Measurements from ENCODE around the gene TAS2R30. TPM values are rescaled to one million over a fixed set of nuclear protein-coding genes. Genes with fewer than 3 reads are reported as not detected.

The TAS2R30 gene
- total RNA-seq, 1 donor from 2014 or later, result 1.9 TPM

DNA sequence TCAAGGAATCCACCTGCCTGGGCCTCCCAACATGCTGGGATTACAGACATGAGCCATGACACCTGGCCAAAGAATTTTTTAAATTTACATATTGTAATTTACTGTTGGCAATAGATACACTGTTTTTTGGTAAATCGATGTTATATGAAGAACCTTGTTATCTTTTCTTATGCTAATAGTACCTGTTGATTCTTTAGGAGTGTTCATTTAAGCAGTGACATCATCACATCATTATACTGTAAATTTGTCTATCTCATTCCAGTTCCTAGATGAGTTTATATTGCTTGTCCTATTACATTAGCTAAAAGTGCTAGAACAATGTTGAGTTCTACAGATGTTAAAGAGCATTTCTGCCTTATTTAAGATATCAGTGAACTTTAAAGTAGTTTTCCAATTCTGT, 13.0 kb upstream of the TAS2R30 start:
- no peak for DNase-seq (ENCODE audit: low read depth, low spot score)
- Mint-ChIP-seq H3K4me3 (no peak overlapping the region), H3K9me3 (peaks cover 12% of the 10 kb centered on the region), H3K36me3 (ENCODE audit: low read depth) (peaks cover 46% of the 10 kb centered on the region), H3K4me1 (no peaks in the 10 kb centered on the region), H3K27me3 (ENCODE audit: low read depth) (no peaks in the 10 kb centered on the region), H3K27ac (ENCODE audit: unreplicated experiment) (no peak overlapping the region)
- TF ChIP-seq, protein P1, sequence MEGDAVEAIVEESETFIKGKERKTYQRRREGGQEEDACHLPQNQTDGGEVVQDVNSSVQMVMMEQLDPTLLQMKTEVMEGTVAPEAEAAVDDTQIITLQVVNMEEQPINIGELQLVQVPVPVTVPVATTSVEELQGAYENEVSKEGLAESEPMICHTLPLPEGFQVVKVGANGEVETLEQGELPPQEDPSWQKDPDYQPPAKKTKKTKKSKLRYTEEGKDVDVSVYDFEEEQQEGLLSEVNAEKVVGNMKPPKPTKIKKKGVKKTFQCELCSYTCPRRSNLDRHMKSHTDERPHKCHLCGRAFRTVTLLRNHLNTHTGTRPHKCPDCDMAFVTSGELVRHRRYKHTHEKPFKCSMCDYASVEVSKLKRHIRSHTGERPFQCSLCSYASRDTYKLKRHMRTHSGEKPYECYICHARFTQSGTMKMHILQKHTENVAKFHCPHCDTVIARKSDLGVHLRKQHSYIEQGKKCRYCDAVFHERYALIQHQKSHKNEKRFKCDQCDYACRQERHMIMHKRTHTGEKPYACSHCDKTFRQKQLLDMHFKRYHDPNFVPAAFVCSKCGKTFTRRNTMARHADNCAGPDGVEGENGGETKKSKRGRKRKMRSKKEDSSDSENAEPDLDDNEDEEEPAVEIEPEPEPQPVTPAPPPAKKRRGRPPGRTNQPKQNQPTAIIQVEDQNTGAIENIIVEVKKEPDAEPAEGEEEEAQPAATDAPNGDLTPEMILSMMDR (conservative IDR thresholded peaks at IDR 0.05), result no peak

GRCh38 chr12:11144297-11144696, 9.9 kb upstream of the TAS2R30 start:
- Mint-ChIP-seq H3K4me3 (no peak overlapping the region), H3K9me3 (peaks cover 19% of the 10 kb centered on the region), H3K4me1 (no peaks in the 10 kb centered on the region), H3K36me3 (ENCODE audit: low read depth) (peaks cover 55% of the 10 kb centered on the region), H3K27ac (ENCODE audit: unreplicated experiment) (no peak overlapping the region), H3K27me3 (ENCODE audit: low read depth) (no peaks in the 10 kb centered on the region)
- TF ChIP-seq, protein P1 (conservative IDR thresholded peaks at IDR 0.05), result no peak
- DNase-seq (ENCODE audit: low read depth, low spot score), result no peak

DNA sequence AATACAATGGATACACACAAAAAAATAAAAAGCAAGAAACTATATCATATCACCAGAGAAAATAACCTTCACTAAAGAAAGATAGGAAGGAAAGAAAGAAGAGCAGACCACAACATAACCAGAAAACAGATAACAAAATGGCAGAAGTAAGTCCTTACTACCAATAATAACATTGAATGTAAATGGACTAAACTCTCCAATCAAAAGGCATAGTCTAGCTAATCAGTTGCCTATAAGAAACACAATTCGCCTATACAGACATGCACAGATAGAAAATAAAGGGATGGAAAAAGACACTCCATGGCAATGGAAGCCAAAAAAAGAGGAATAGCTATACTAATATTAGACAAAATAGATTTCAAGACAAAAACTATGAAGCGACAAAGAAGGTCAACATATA, 8.9 kb upstream of the TAS2R30 start:
- H3K4me1 Mint-ChIP-seq, result no peaks in the 10 kb centered on the region
- peaks cover 19% of the 10 kb centered on the region for H3K9me3 Mint-ChIP-seq
- TF ChIP-seq, protein P1 (conservative IDR thresholded peaks at IDR 0.05), result no peak
- H3K27me3 Mint-ChIP-seq (ENCODE audit: low read depth), result no peaks in the 10 kb centered on the region
- no peak overlapping the region for H3K4me3 Mint-ChIP-seq
- H3K27ac Mint-ChIP-seq (ENCODE audit: unreplicated experiment), result no peak overlapping the region
- H3K36me3 Mint-ChIP-seq (ENCODE audit: low read depth), result peaks cover 53% of the 10 kb centered on the region
- no peak for DNase-seq (ENCODE audit: low read depth, low spot score)

DNA sequence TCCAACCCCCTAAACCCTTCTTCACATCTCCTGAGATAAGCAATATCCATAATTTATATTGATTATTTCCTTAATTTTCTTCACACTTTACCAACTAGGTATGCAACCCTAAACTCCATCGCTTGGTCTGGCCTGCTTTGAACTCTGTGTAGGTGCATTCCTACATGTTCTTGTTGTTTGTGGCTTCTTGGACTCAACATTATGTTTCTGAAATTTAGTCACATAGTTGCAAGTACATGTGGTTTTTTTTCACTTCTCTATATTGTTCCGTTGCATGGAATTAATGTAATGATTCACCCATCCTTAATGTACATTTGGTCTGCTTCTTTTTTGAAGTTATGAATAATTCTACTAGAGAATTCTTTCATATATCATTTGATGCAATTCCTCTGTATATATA, 1.6 kb upstream of the TAS2R30 start:
- Mint-ChIP-seq H3K4me1 (peaks cover 12% of the 10 kb centered on the region), H3K4me3 (no peak overlapping the region), H3K36me3 (ENCODE audit: low read depth) (peaks cover 12% of the 10 kb centered on the region), H3K27me3 (ENCODE audit: low read depth) (no peaks in the 10 kb centered on the region), H3K27ac (ENCODE audit: unreplicated experiment) (no peak overlapping the region), H3K9me3 (peaks cover 3% of the 10 kb centered on the region)
- no peak for DNase-seq (ENCODE audit: low read depth, low spot score)
- TF ChIP-seq, protein P1 (conservative IDR thresholded peaks at IDR 0.05), result no peak

DNA sequence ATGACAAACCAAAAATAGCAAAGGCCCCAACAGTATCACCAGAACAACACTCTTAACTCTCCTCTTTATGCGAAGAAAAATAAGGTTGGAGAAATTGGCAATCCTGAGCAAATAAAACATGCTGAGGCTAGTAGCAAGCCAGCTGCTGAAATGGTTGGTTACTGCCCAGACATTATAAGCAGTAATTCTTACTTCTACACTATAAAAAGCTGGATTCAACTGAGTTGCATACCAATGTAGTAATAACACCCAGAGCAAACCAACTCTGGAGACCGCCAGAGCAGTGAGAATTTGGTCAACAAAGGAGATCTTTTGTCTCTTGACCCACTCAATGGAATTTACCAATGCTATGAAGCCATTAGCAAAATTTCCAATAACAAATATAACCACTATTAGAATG, 628 bp downstream of the TAS2R30 start:
- DNase-seq (ENCODE audit: low read depth, low spot score), result no peak
- H3K4me1 Mint-ChIP-seq, result peaks cover 12% of the 10 kb centered on the region
- no peak overlapping the region for H3K27ac Mint-ChIP-seq (ENCODE audit: unreplicated experiment)
- peaks cover 1% of the 10 kb centered on the region for H3K36me3 Mint-ChIP-seq (ENCODE audit: low read depth)
- H3K9me3 Mint-ChIP-seq, result no peaks in the 10 kb centered on the region
- no peak overlapping the region for H3K4me3 Mint-ChIP-seq
- no peaks in the 10 kb centered on the region for H3K27me3 Mint-ChIP-seq (ENCODE audit: low read depth)
- TF ChIP-seq, protein P1 (conservative IDR thresholded peaks at IDR 0.05), result no peak

- DNase-seq (ENCODE audit: low read depth, low spot score), result no peak
Observed at GRCh38 chr12:11133162-11133561, 1.3 kb downstream of the TAS2R30 start.

More at GRCh38 chr12:11133162-11133561, 1.3 kb downstream of the TAS2R30 start:
- TF ChIP-seq, protein P1 (conservative IDR thresholded peaks at IDR 0.05), result no peak
- Mint-ChIP-seq H3K27ac (ENCODE audit: unreplicated experiment) (no peak overlapping the region), H3K4me1 (peaks cover 12% of the 10 kb centered on the region), H3K9me3 (no peaks in the 10 kb centered on the region), H3K36me3 (ENCODE audit: low read depth) (peaks cover 3% of the 10 kb centered on the region), H3K4me3 (no peak overlapping the region), H3K27me3 (ENCODE audit: low read depth) (no peaks in the 10 kb centered on the region)
